Medulla oblongata (tissue), 1 donor: Measurements from ENCODE around the gene CLEC1A.

Source experiments
- DNase-seq: peaks from one replicate; pipeline ENCODE4 v3.0.0-alpha.2; 2015; ENCODE audit errors: extremely low spot score

The CLEC1A gene

DNA sequence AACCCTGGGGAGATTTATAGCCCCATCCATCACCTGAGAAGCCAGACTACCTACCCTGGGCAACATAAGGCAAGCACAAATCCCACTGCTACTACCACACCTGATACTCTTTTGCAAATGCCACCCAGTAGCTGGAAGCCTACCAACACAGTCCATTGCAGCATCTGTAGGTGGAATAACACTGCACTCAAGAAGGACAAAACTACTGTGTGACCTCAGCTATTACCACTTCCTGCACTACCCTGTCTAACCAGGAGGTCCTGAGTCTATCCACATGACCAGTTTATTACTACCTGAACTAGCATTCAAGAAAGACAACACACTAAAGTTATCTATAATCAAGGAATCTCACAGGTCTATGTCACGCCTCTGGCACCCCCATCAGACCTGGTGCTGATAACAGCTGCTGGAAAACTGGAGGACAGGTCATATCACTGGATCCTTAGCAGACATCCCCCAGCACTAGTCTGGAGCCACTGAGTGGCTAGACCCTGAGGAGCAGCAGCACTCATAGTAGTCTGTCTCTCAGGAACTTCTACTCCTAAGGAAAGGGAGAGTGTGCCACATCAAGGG is 2.9 kb upstream of the CLEC1A start:
- no peak for DNase-seq

DNA sequence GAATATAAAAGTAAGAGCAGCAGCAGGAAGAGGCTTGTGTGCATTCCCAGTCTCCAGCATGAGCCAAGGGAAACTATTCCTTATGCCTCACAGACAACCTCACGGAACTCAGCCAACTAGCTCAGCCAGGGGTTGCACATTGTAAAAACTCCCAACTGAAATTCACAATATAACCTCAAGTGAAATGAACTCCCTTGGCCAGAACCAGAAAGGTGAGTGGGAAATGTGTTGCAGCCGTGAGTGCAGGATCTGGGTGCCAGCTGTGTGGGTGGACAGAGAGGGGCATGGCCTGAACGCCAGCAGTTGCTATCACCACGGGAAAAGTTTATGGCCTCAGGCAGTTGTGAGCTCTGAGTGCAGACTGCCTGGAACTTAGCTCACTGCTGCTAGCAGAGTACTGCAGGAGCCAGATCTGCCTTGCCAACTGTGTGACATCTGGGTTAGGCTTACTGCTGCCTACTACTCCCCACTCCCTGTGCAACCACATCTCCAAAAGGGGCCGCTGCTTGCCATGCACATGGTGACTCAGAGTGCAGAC is 2.3 kb upstream of the CLEC1A start:
- DNase-seq, result no peak

DNA sequence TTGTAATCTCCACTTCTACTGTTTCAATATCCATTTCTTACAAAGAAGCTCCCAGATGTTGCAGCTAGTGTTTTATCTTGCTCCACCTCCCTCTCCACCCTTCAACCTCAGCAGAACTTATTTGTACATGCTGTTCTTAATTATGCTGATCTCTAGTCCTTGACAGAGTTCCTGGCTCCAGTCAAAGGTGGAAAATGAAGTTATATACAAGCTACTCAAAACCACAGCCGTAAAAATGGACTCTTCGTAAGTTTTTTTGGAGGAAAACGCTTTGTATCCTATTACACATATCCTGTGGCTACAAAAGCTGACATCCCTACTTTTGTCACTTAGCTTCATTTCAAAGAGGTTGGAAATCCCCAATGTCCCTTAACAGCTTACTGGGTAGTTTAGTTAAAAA is 1.3 kb downstream of the CLEC1A start:
- no peak for DNase-seq

DNA sequence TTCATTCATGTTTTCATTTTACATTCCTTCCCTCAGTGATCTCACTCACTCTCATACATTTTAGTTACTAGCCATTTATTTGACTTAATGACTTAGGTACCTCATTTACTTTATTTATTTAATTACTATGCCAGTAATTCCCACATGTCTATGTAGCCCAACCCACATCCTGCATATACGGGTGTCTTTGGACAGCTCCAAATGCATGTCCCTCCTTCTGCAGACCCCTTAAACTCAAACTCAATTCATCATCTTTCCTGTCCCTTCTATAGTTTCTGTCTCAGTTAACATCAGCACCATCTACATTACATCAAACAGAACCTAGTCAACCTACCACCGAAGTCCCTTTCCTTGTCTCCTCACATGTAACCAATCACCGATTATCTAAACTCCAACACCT is 2.8 kb downstream of the CLEC1A start:
- no peak for DNase-seq

DNA sequence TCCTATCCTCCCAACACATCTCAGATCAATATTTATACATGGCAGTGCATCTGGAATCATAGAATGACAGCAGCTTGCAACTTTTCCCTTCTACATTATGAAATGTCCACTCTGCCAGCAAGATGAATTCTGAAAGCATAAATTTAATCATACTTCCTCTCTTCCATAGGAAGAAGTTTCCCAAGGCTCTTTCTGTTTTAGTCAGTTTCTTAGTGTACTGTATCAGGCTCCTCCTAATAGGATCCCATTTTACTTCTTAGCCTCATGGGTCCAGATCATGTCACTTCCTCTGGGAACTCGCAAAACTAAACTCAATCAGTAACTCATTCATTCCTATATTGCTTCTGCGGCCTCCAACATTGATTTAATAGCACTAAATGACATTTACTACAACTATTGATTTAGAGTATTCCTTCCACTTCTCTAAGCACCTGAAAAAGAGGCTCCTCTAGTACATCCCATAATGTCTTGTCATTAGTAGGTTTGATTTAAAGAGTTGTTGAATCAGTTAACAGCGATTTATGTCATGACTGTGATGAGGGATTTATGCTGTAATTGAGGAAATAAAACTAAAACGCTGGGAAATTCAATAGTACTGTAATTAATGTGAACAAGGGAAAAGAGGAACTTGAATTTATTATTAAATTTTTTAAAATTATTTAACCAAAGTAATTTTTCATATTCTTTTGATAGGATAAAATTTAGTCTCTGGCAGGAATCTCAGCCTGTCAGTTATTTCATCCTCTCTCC is 4.0 kb downstream of the CLEC1A start:
- DNase-seq, result peak; percentile 53

DNA sequence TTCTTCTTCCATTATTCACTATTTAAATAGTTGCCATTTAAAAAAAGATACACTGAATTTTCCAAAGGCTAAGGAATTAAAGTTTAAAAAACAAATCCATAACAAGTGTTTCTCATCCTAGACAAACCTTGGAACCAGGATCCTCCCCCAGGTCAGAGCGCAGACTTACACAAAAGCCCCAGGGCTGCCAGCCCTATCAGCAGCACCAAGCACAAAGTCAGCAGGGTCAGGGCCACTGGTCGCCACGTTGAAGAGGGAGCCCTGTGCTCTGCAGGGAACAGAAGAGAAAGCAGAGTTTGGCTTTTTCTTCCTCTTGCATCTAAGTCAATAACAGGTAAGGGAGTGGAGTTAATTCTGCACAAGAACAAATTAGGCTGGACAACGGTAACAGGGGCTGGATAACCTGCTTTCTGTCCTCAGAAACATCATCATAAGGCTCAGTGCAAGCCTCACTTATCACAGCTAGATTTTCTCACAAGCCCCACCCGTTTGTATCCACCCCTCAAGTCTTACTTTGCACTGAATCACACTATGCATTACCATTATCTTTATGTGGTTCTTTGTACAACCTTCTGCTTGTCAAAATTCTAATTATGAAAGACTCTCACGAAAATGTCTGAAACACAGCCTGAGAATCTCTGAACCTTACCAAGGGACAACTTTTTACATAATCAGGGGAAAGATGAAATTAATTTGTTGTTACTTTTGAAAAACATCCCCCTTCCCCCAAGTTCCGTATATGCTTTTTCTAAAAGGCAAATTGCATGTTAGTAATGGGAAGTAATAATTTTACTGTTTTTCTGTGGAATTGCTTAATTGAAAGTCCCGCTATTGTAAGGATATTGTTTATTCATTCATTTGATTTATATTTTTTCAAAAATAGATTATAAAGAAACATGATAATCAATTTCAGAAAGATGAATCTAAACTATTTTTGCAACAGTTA is 9.6 kb downstream of the CLEC1A start:
- DNase-seq, result no peak

DNA sequence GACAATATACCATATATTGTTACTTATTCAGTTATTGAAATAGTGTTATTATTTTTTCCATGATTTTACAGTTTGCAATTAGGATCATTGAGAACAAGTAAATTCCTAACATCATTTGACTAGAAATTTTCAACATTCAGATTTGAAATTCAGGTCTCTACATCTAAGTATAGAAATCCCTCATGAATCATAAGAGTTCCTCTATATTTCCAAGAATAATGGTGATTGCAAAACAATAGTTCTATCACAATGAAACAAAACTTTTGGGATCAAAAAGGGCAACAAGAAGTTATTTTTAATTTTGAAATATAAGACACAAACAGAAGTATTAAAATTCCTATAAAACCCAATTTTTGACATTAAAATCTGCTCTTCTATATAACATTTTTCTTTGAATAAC is 10.8 kb downstream of the CLEC1A start:
- no peak for DNase-seq

DNA sequence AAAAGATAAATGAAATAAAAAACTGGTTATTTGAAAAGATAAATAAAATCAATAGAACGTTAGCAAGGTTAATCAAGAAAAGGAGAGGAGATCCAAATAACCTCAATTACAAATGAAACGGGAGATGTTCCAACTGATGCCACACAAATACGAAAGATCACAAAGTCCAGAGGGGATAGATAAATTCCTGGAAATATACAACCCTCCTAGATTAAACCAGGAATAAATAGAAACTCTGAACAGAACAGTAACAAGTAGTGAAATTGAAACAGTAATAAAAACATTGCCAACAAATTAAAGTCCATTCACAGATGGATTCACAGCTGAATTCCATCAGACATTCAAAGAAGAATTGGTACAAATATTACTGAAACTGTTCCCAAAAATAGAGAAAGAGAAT is 12.4 kb downstream of the CLEC1A start:
- DNase-seq, result no peak

DNA sequence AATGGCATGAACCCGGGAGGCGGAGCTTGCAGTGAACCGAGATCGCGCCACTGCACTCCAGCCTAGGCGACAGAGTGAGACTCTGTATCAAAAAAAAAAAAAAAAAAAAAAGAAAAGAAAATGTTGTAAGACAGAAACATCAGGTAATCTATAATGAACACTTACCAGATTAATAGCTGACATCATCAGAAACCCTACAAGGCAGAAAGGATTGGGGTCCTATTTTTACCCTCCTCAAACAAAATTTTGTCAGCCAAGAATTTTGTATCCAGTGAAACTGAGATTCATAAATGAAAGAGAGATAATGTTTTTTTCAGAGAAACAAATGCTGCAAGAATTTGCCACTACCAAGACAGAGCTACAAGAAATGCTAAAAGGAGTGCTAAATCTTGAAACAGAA is 14.1 kb downstream of the CLEC1A start:
- no peak for DNase-seq

DNA sequence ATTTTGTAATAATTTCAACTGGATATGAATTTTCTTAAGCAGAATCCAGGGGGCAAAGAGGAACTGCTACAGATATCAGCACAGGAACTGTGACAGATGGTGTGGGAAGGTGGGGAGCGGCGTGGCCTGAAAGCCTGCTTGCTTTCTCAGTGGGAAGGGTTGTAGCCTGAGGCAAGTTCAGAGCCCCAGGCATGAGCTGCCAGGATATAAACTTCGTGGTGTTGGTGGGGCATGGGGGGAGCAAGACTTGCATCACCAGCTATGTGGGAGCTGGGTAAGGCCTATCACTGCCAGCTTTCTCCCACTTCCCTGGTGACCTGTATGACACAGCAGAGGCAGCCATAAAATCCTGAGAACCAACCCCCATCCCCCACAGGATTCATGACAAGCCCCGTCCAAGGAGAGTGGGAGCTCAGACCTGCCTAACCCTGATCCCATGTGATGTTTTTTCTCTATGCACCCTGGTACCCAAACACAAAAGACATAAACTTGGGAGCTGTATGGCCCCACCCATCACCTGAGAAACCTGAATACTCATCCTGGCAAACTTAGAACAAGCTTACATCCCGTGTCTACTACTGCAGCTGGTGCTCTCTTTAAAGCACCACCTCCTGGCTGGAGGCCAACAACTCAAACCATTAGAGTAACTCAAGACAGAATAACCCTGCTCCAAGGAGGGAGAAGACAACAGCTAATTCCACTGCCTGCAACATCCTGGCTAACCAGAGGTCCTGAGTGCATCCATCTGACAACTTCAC is 16.5 kb downstream of the CLEC1A start:
- DNase-seq, result no peak

DNA sequence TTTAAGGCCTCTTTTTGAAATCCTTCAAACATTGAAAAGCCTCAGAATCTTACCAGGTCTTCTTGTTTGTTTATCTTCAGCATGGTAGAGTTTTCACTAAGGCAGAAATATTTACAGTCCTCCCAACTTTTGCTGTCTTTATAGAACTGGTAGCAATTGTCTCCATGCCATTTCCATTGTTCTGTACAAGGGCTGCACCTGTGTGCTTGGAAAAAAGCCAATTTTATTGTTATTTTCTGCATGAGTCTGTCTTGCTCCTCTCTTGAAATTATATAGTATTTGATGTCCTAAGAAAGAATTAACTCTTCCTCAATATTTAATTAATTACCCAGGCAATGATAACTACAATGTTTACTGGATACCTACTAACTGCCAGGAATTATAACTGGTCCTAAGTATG is 23.3 kb downstream of the CLEC1A start:
- DNase-seq, result no peak

DNA sequence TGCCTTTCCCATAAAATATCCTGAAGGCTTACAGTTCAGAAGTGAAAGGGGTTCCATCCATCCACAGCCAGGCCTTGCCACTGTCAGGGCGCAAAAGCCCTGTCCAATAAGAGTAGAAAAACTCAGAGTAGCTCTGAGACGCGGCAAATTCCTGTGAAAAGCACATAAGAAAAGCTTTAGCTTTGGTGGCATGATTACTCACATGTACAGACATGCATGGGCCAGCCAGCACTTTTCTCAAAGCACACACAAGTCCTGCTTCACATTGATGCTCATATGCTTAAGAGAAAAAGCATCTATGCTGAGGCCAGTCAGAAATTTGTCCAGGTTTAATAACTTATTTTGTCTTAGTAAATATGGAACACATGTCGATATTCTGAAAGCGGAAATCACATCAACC is 25.5 kb downstream of the CLEC1A start:
- no peak for DNase-seq

DNA sequence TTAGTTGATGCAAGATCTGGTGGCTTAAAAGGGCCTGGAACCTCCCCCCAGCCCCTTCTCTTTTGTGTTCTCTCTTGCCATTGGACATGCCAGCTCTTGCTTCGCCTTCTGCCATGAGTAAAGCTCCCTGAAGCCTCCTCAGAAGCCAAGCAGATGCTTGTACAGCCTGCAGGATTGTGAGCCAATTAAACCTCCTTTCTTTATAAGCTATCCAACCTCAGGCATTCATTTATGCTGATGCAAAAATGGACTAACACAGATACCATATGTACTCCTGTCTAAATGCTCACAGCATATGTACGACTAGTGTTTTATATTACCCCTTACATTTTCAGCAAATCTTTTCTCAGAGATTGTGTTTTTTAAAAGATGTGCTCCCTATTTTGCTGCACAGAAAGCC is 26.7 kb downstream of the CLEC1A start:
- no peak for DNase-seq

DNA sequence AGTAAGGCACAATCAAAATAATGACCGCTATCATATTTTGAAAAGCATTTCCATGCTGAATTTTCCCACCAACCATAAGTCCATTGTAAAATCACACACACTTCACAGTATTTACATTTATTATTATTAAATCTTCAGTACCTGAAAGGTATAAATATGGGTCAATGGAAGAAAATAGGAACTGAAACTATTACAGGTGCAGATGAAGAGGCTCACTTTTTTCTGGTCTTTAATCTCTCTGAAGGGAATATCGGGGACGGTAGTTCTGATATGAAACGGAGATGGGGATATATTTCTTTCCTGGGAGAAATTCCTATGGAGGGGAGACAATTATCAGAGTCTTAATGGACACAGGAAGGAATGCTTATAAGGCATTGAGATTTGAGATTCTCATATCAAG is 28.4 kb downstream of the CLEC1A start:
- DNase-seq, result no peak

DNA sequence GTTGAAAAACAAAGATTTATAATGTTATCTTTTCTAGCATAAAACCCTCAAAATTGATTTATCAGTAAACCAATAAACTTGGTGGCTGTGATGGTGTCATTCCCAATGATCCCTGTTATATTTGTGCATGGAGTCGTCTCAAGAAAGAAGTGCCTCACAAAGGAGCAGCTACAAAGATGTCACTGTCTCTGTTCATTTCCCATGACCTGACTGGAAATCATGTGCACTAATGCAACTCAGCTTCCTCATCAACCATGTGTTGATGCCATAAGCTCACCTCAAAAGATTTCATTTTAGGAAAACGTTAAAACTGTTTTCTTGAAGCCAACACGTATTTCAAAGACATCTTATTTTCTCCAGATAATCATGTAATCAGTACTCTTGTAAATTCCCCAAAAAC is 28.8 kb downstream of the CLEC1A start:
- DNase-seq, result no peak

DNA sequence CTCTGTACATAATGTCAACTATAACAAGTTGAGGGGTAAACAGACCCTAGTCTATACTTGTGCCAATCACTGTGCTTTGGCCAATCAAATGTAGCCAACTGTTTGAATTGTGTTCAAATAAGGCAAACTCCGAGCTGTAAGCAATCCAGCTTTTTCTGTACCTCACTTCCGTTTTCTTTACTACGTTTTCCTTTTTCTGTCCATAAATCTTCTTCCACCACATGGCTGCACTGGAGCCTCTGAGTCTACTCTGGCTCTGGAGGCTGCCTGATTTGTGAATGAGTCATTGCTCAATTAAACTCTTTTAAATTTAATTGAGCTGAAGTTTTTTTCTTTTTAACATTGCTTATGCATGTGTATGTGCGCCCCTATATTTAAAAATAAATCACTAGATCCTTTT is 29.7 kb downstream of the CLEC1A start:
- peak; percentile 38 for DNase-seq

DNA sequence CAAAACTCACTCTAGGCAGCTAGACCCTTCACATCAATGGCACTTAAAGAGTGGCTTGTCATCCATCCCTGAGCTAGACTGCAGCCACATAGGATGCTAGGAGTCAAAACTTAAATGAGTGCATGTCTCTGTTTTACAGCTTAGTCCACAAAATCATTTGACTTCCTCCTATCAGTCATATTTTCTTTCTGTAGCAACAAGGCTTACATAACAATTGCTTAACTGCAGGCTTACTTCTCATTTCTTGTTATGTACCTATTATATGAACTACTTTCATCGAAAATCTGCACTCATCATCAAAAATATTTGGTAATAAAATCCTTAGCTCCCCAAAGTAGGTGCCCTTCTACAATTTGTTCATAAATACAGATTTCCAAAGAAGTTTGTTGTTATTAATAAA is 30.1 kb downstream of the CLEC1A start:
- peak; percentile 61 for DNase-seq

DNA sequence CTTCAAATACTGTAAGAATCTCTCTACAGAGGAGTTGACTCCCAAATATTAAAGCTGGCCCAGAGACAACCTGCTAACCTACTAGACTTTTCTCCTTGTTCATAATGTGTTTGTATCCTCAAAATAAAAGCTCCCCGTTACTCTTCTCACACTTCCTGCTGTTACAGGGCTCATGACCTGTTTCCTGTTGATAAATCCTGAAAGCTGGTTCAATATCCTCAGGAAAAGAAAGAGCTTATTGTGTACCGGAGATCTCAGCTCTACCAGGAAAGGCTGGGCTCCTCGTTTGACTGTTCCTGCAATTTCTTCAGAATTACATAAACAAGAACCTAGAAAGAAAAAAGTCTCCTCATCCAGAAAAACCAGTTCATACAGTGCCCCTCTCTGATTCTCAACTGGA is 30.8 kb downstream of the CLEC1A start:
- peak; percentile 28 for DNase-seq

DNA sequence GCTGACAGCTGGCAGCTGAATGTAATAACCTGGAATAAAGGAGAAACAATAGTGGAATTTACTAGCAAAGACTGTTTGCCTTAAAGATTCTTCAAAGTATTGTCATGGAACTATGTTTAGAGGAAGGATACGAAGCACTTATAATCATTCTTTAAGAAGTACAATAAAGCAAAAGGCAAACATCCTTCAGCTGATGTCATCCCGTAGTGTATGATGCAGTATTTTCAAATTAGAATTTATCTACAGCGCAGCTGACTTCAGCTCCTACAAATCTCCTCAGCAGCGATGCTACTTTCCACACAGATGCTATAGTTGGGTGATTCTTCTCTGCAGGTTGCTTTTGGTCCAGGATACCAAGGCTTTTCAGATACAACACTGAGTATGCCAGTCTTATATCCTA is 31.5 kb downstream of the CLEC1A start:
- DNase-seq, result no peak

DNA sequence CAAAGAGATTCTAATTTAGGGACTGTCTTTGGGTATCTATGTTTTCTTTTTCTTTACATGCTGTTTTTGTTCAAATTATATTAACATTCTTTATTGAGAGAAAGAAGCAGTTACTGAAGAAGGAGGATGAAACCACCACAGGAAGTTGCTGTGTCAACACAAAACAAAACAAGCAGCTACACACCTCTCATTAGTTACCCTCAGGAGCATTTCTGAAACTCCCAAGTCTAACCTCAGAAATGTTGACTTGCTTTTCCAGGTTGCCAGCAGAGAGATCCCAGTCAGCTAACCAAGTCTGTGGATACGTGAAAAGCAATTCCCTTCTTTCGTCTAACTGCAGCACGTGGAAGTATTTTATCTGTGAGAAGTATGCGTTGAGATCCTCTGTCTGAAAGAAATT is 33.5 kb downstream of the CLEC1A start:
- DNase-seq, result no peak

DNA sequence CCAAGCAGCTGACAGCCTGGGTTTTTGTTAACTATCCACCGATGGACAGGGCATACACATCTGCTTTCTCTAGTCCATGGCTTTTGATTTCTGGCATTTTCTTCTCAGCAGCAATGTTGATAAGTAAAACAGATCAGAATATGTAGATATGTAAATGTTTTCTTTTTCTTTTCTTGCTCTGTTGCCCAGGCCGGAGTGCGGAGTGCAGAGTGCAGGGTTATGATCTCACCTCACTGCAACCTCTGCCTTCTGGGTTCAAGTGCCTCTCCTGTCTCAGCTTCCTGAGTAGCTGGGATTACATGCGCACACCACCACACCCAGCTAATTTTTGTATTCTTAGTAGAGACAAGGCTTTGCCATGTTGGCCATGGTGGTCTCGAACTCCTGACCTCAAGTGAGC is 40.4 kb downstream of the CLEC1A start:
- no peak for DNase-seq
